Measurements from ENCODE around the gene RNF157.

RNF157 gene

DNA sequence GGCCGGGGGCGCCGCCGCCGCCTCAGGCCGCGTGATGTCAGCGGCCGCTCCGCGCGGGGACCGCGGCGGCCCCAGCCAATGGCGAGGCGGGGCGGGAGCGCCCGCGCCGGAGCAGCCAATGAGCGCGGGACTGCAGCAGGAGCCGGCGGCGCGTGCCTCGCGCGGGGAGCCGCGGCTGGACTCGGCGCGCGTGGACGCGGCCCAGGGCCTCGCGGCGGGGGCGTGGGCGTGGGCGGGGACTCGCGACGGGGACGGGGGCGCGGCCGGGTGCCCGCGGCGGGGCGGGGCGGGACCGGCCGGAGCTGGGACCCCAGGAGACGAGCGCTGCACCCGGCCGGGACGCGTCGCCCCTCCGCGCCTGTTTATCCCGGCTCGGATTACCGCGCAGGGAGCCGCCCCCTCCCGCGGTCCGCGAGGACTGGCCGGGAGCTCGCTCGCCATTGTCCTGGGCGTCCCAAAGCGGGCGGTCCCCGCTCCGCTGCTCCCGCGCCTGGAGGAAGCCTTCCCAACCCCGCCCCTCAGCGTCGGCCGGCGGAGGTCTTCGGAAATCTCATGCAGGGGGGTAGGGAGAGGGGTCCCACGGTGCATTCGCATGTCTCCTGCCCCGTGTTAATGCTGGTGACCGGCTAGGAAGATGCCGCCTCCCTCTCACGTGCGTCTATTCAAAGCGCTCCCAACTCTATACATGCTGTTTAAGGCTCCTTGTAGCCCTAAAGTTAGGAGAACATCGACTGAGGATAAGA is at the start of gene RNF157:
TSS of gene RNF157 (minus strand) at position 33 of the 743 bp plus-strand sequence. CDS start 253 bp downstream, outside the sequence.
- DNase-seq = peak; percentile 34

- no peak for DNase-seq
These were observed 41.5 kb upstream of the RNF157 start for GRCh38 chr17:76281573-76282371.

- no peak for DNase-seq
These were observed 40.4 kb upstream of the RNF157 start for GRCh38 chr17:76280650-76281049.

- DNase-seq = no peak
These were observed 39.5 kb upstream of the RNF157 start for GRCh38 chr17:76279742-76280287.

- peak; percentile 83 for DNase-seq
These were observed 38.9 kb upstream of the RNF157 start for GRCh38 chr17:76278952-76279741.

DNA sequence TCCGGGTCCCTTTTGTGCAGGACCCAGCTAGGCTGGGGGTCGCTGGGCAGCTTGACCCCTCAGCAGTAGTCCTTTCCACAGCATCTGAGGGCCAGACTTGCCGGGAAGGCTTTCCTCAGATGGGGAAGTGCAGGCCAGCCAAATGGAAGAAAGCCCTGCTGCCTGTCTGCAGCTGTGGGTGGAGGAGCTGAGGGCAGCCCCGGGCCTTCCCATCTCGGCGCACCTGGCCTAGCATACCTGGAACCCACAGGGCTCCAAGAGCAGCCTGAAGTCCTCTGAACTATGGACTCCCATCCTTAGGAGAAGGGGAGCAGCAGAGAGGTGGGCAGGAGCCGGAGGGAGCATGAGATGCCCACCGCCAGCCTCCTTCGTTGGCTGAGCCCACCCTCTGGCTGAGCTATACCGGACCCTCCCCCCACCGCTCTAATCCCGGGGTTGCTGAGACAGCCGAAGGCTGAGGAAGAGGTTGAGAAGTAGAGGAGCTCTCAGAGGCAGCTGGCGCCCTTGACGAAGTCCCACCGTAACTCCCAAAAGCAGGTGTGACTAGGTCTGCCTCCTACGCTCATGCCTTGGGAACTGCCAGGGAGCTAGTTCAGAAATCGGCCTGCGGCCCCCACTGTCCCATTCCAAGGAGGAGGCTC is 38.1 kb upstream of the RNF157 start:
- no peak for DNase-seq

DNA sequence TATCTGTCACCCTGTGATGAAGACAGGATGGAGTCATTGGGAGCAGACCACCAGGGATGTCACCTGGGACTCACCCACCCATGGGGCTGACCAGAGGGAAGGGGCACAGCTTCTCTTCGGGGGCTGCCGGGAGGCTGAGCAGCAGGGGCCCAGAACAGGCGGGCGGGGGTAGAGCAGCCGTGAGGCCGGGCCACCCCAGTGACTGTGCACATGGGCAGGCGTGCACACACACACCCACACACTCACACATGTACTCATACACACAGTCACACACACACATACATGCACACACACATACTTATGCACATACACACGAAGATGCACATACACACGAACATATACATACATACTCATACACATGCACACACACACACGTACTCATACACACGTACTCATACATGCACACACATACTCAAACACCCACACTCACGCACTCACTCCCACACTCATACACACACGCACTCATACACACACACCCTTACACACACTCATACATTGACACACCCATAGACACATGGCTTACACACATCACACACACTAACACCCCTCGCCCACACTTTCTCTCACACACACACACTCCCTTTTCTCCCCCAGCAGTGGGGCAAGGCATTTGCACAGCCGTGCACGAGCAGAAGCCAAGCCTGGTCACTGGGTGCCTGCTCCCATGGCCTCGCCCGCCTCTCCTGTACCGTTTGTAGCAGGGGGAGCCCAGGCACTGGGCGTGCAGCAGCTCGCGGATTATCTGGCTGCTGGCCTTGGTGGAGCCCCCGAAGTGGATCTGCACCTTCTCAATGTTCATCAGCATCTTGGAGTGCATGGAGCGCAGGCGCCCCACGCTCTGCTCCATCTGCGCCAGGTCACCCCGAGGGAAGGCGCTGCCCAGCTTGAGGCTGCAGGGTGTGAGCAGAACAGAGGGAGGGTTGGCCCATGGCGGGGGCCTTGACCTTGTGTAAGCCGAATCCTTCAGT is 37.3 kb upstream of the RNF157 start:
- no peak for DNase-seq

- no peak for DNase-seq
These were observed 36.4 kb upstream of the RNF157 start for GRCh38 chr17:76276461-76277299.

- DNase-seq = peak; percentile 44
These were observed 35.8 kb upstream of the RNF157 start for GRCh38 chr17:76276069-76276431.

DNA sequence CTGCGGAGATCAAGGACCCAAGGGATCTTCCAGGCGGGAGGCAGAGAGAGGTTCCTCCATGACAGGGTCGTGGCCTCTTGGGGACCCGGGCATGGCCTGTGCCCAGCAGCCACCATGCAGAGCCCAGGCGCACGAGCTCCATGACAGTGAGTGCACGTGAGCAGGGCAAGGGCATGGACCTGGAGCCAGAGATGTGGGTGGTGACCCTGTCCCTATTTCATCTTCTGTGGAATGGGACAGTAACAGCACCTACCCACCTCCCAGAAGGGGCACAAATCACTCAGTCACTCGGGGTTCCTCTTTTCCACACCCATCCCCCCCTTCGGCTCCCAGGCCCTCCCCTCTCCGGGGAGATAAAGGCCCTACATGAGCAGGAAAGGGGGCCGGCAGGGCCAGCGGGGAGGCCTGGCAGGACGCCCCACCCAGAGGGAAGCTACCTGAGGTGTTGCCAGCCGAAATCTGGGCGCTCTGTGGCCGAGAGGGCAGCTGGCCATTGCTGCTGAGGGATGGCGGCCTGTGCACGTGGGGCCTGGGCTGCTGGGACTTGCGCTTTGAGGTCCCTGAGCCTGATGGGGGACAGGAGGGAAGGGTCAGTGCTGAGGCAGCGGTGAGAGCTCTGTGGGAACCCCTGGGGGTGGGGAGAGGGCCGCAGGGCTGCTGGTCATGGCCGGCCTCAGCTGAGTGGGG is 35.2 kb upstream of the RNF157 start:
- DNase-seq = no peak

DNA sequence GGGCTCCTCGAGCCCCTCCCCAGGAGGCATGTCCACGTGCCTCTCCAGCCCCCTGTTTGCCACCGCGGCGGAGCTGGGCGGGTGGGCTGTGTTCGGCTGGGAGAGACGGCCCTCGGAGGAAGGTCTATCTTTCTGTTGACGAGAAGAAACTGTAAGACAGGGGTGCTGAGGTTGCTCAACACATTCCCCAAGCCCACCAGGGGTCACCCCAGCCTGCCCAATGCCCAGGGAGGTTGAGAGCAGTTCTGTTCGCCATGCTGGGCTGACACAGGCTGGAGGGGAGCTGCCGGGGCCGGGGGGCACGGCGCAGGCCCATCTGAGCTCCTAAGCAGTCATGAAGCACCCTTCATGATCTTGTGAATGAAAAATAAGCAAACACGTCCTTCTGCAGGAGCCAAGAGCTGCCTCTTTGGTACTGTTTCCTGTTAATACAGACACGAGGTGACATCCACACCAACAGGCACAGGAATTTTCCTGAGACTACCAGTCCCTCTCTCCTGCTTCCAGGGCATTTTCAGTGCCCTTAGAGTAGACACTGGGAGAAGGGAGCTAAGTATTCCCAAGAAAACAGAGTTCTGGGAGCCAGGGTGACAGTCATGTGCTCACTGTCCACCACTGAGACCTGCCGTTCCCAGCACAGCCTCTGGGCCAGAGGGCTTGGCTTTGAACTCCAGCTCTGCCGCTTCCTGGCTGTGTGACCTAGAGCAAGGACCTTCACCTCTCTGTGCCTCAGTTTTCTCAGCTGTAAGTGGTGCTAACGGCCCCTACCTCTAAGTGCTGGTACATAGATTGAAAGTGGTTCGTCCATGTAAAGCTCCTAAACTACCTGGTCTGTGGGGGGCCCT is 34.0 kb upstream of the RNF157 start:
- DNase-seq = no peak

DNA sequence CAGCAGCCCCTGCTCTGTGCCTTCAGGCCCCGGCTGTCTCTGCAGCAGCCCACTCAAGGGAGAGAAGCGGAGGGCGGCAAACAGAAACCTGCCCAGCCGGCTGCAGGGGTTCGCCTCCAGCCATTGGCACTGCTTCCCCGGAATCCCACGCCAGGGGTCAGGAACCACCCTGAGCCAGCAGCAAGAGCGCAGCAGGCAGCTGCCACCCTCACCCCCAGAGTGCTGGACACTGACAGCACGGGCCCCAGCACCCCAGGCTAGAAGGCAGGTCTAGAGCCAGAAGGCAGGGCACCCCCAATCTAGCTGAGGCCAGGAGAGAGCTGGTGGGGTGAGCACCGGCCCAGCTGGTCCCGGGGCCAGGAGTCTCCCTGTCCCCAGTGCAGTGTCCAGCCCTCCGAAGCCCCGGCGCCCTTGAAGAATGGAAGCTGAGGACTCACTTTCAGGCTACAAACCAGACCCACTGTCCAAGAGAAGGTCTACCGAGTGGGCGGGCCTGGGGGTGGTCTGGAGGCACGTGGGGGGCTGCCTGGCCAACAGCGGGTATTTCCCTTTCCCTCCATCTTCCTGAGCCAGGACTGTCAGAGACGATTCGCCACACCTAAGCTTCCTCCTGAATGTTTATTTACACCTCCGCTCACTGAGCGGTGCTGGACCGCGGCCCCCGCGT is 33.3 kb upstream of the RNF157 start:
- no peak for DNase-seq

- DNase-seq = no peak
These were observed 32.5 kb upstream of the RNF157 start for GRCh38 chr17:76272541-76273444.

- DNase-seq = peak; percentile 35
These were observed 31.6 kb upstream of the RNF157 start for GRCh38 chr17:76271669-76272540.

DNA sequence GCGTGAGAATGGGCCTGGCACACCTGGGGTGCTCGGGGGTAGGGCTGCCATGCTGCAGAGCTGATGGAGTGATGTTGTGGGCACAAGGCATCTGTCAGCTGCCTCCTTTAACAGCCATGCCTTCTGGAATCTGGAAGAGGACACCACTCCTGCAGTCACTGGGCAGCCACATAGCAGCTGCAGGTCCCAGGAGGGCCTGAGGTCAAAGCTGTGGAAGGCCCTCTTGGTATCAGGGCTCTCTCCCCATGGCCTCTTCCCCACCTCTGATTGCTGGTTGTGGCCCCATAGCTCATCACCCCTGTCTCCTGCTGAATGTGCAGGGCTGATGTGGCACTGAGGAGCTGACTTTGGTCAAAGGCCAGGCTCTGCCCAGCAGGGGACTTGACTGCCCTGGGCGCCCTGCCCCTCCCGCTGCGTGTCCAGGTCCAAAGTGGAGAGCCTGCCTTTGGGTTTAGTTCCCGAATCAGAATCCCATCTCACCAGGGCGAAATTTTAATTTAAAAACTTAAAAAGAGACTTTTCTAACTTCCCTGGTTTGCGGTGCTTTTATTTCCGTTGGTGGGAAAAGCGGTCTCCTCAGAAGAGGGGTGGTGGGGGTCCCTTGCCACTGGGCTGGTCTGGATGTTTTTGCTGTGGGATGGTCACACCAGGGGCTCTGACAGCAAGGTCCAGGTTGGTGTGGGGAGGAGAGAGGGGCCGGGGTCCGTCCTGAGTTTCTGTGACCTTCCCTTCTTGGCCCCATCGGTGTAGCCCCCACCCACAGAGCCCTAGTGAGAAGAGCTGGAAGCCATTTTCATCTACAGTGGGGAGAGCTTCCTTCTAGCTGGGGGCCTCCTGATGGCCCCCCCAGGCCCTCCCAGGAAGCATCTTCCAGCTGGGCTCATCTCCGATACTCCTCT is 30.7 kb upstream of the RNF157 start:
- DNase-seq = no peak

Data from RPMI8226 (cell line).